Sigmoid colon (tissue), 7 donors: ENCODE data around the gene SPRR2D. TPM values are rescaled to one million over a fixed set of nuclear protein-coding genes. Genes with fewer than 3 reads are reported as not detected.

Experiments used
- DNase-seq: peaks from one replicate; pipeline ENCODE4 v3.0.0-alpha.2; 2019
- H3K27ac ChIP-seq, 4 donors: fragments of 200-600 bp; sonication (generic); one replicate each; pipeline ENCODE4 v1.5.1; 2016 to 2019; ENCODE audit warnings: mild to moderate bottlenecking in 1 of 4
- H3K27me3 ChIP-seq, 3 donors: fragments of 200-600 bp; sonication (generic); one replicate each; pipeline ENCODE4 v1.5.1; 2019; ENCODE audit warnings: mild to moderate bottlenecking in 1 of 3
- H3K36me3 ChIP-seq, 4 donors: fragments of 200-600 bp; sonication (generic); one replicate each; pipeline ENCODE4 v1.5.1; 2016 to 2019
- H3K4me1 ChIP-seq, 4 donors: fragments of 200-600 bp; sonication (generic); one replicate each; pipeline ENCODE4 v1.5.1; 2017 to 2019
- H3K4me3 ChIP-seq, 4 donors: fragments of 200-600 bp; sonication (generic); one replicate each; pipeline ENCODE4 v1.5.1; 2017 to 2019; ENCODE audit warnings: mild to moderate bottlenecking in 2 of 4, moderate library complexity in 1 of 4
- H3K9me3 ChIP-seq, 4 donors: fragments of 200-600 bp in 3 of 4; sonication (generic) in 3 of 4; one replicate each; pipeline versions ENCODE4 v1.5.1 to v1.6.1; 2013 to 2019
- EP300 ChIP-seq, 4 donors: sonication (generic); formaldehyde crosslinking; IDR thresholded peaks; one replicate each; pipeline ENCODE4 v1.6.1; 2017; ENCODE audit warnings: antibody characterized with exemption in 4 of 4
- POLR2A ChIP-seq, 2 donors: fragments of 450-650 bp; IDR thresholded peaks; one replicate each; pipeline ENCODE4 v1.6.1; 2016; ENCODE audit warnings: antibody characterized with exemption in 2 of 2, mild to moderate bottlenecking in 2 of 2, moderate library complexity in 2 of 2
- POLR2AphosphoS5 ChIP-seq, 4 donors: sonication (generic); formaldehyde crosslinking; IDR thresholded peaks; one replicate each; pipeline ENCODE4 v1.6.1; 2017; ENCODE audit warnings: antibody characterized with exemption in 4 of 4
- WGBS, 2 donors: extraction: QIAGEN DNeasy Blood & Tissue Kit; methylation state at CpG; one replicate each; pipeline ENCODE4 v1.1.7; 2013; 5-methylcytosine and 5-hydroxymethylcytosine counted together
- intact Hi-C: fragments of 100-400 bp; cut with DNase I; formaldehyde crosslinking; loops from one replicate; pipeline ENCODE4 v1.15.1; 2023
- polyA plus RNA-seq, 3 donors: library from polyadenylated mRNA; stranded (reverse); fragments of 200-250 nt; gene quantifications; one replicate each; pipeline ENCODE4 v1.2.3, GENCODE V29; 2013
- total RNA-seq, 4 donors: library from RNA; depleted of rRNA; stranded (reverse); fragments of >200 nt; gene quantifications; one replicate each; pipeline ENCODE4 v1.1.0, GENCODE V29; 2016
- TF ChIP-seq, protein P1 (sequence below), 4 experiments: fragments of 450-650 bp in 3 of 4; fragments of 200-600 bp in 1 of 4; IDR thresholded peaks; one replicate each; pipeline ENCODE4 v1.5.1; 2016 to 2019; ENCODE audit warnings: antibody characterized with exemption in 4 of 4, mild to moderate bottlenecking in 3 of 4, moderate library complexity in 2 of 4
- donor health status: healthy with polysubstance abuse.
- donor health status: Bipolar disorder and iron deficiency.
- donor health status: healthy.

SPRR2D gene
- total RNA-seq (not detected), polyA plus RNA-seq (under 1 TPM in 1 of 3 donors, not detected in 2; 0.29 TPM)

GRCh38 chr1:153040950-153041631 is at the start of gene SPRR2D:
Gene SPRR2D, minus strand, starts transcription at chr1:153041120. Its CDS starts 774 bp downstream, at chr1:153040346.
- no peaks in the 10 kb centered on the region for H3K36me3 ChIP-seq
- intact Hi-C loops, result no loop called here

GRCh38 chr1:153087652-153088051 is 46.7 kb upstream of the SPRR2D start:
- Histone ChIP-seq H3K36me3 (no peaks in the 10 kb centered on the region), H3K4me1 (no peaks in the 10 kb centered on the region), H3K27ac (no peak overlapping the region), H3K27me3 (no peaks in the 10 kb centered on the region), H3K9me3 (no peaks in the 10 kb centered on the region), H3K4me3 (no peak overlapping the region)
- no peak for DNase-seq
- TF ChIP-seq, protein P1, sequence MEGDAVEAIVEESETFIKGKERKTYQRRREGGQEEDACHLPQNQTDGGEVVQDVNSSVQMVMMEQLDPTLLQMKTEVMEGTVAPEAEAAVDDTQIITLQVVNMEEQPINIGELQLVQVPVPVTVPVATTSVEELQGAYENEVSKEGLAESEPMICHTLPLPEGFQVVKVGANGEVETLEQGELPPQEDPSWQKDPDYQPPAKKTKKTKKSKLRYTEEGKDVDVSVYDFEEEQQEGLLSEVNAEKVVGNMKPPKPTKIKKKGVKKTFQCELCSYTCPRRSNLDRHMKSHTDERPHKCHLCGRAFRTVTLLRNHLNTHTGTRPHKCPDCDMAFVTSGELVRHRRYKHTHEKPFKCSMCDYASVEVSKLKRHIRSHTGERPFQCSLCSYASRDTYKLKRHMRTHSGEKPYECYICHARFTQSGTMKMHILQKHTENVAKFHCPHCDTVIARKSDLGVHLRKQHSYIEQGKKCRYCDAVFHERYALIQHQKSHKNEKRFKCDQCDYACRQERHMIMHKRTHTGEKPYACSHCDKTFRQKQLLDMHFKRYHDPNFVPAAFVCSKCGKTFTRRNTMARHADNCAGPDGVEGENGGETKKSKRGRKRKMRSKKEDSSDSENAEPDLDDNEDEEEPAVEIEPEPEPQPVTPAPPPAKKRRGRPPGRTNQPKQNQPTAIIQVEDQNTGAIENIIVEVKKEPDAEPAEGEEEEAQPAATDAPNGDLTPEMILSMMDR (IDR thresholded peaks at IDR 0.05), result no peak
- TF ChIP-seq EP300 (IDR thresholded peaks at IDR 0.05), result no peak
- TF ChIP-seq POLR2A (IDR thresholded peaks at IDR 0.05), result no peak
- TF ChIP-seq POLR2AphosphoS5 (IDR thresholded peaks at IDR 0.05), result no peak
- intact Hi-C loops, result no loop called here
- 30 to 97% methylated on average over 1 of the region's 1 CpG for WGBS, 2 donors

More at GRCh38 chr1:153040950-153041631, at the start of gene SPRR2D:
- H3K27ac ChIP-seq, result no peak within 1 kb of the TSS
- H3K4me3 ChIP-seq, result no peak within 1 kb of the TSS
- no peak for DNase-seq
- TF ChIP-seq POLR2A (IDR thresholded peaks at IDR 0.05) (no peak), EP300 (IDR thresholded peaks at IDR 0.05) (no peak), POLR2AphosphoS5 (IDR thresholded peaks at IDR 0.05) (no peak)
- TF ChIP-seq, protein P1 (IDR thresholded peaks at IDR 0.05), result no peak
- H3K9me3 ChIP-seq, result no peaks in the 10 kb centered on the region
- WGBS, 2 donors, result 60 to 68% methylated on average over 4 of the region's 4 CpGs
- no peaks in the 10 kb centered on the region for H3K4me1 ChIP-seq
- no peaks in the 10 kb centered on the region for H3K27me3 ChIP-seq

GRCh38 chr1:153081736-153082135 is 40.8 kb upstream of the SPRR2D start:
- no peak for TF ChIP-seq EP300 (IDR thresholded peaks at IDR 0.05)
- no peak for TF ChIP-seq POLR2AphosphoS5 (IDR thresholded peaks at IDR 0.05)
- no peak for TF ChIP-seq POLR2A (IDR thresholded peaks at IDR 0.05)
- TF ChIP-seq, protein P1 (IDR thresholded peaks at IDR 0.05), result no peak
- intact Hi-C loops, result no loop called here
- H3K9me3 ChIP-seq, result no peaks in the 10 kb centered on the region
- no peaks in the 10 kb centered on the region for H3K36me3 ChIP-seq
- no peak overlapping the region for H3K4me3 ChIP-seq
- no peak for DNase-seq
- H3K27me3 ChIP-seq, result no peaks in the 10 kb centered on the region
- WGBS, 2 donors, result 85 to 90% methylated on average over 3 of the region's 3 CpGs
- H3K4me1 ChIP-seq, result no peaks in the 10 kb centered on the region
- no peak overlapping the region for H3K27ac ChIP-seq

DNA sequence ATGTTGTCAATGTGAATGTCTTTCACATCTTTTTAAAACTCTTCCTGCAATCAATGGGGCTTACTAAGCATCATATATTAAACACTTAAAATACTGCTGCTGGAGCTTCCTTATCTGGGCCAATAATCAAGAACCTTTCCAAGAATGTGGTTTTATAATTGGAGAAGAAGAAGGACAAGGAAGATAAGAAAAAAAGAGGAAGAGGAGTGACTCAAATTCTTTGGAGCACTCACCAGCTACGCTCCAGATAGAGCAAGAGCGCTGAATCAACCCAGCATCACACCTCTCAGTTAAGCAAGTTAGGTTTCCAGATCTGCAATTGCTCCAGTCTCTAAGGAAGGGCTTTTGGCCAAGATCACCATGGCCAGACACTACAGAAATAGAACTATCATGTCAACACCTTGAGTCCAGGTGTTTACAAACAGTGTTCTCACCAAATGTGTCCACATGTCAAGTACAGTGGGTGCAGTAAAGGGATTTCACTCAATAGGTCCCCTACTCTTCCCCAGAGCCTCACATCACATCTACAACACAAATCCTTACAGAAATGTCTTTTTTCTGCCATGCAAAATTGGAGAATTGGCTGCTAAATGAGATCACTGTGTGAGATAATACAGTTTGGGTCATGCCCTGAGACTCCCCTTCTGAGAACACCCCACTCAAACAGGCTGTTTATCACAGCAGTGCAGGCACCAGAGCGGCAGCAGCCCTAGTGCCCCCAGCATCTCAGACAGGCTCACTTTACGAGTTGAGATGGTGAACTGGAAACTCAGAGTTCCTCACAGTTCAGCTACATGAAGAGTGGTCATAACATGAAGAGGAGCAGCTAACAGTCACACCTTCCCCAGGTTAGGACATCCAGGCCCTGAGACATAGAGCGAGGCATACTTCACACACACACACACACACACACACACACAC is 32.1 kb upstream of the SPRR2D start:
- Histone ChIP-seq H3K27me3 (no peaks in the 10 kb centered on the region), H3K36me3 (no peaks in the 10 kb centered on the region), H3K4me3 (no peak overlapping the region), H3K9me3 (no peaks in the 10 kb centered on the region), H3K27ac (no peak overlapping the region), H3K4me1 (no peaks in the 10 kb centered on the region)
- 80 to 81% methylated on average over 5 of the region's 5 CpGs for WGBS, 2 donors
- intact Hi-C loops, result no loop called here
- no peak for DNase-seq
- TF ChIP-seq, protein P1 (IDR thresholded peaks at IDR 0.05), result no peak
- TF ChIP-seq POLR2A (IDR thresholded peaks at IDR 0.05), result no peak
- TF ChIP-seq EP300 (IDR thresholded peaks at IDR 0.05), result no peak
- TF ChIP-seq POLR2AphosphoS5 (IDR thresholded peaks at IDR 0.05), result no peak
